BJ (cell line): ENCODE results near the gene CORO2A. TPM values are rescaled to one million over a fixed set of nuclear protein-coding genes. Genes with fewer than 3 reads are reported as not detected.

ENCODE experiments used
- CTCF ChIA-PET: fragments of 350-600 bp; formaldehyde crosslinking; extraction: SDS; loops from one replicate; lab custom pipeline; 2021; ENCODE audit warnings: antibody characterized with exemption, inconsistent platforms; lab: Yijun Ruan, JAX
- POLR2A ChIA-PET: fragments of 300-600 bp; sonication (Branson Sonifier 250); formaldehyde crosslinking; extraction: SDS; loops from one replicate; lab custom pipeline; 2021; ENCODE audit warnings: antibody characterized with exemption; lab: Charles Lee
- DNase-seq: peaks from one replicate; pipeline ENCODE4 v3.0.0-alpha.2; 2011; ENCODE audit warnings: low read depth
- H3K27me3 ChIP-seq: 2 replicates; pipeline ENCODE4 v1.6.0; 2011; ENCODE audit warnings: low read length; ENCODE audit not compliant: control insufficient read depth, insufficient read depth
- H3K36me3 ChIP-seq: 2 replicates; pipeline ENCODE4 v1.5.1; 2011; ENCODE audit warnings: low read length; ENCODE audit not compliant: control insufficient read depth, insufficient read depth
- H3K4me3 ChIP-seq: 2 replicates; pipeline ENCODE4 v1.5.1; 2011; ENCODE audit warnings: low read depth, mild to moderate bottlenecking, control low read depth, low read length
- polyA plus RNA-seq: library from polyadenylated mRNA; depleted of rRNA; stranded (reverse); fragments of >200 nt; gene quantifications from 2 replicates; pipeline ENCODE4 v1.2.3, GENCODE V29; 2011
- TF ChIP-seq, protein P1 (sequence below): IDR thresholded peaks from 2 replicates; pipeline ENCODE4 v1.5.1; 2011; ENCODE audit warnings: low read depth, mild to moderate bottlenecking, control low read depth, inconsistent platforms, low read length, moderate library complexity; ENCODE audit not compliant: insufficient read depth

The CORO2A gene
- polyA plus RNA-seq, 1 experiment: 1.5 TPM

DNA sequence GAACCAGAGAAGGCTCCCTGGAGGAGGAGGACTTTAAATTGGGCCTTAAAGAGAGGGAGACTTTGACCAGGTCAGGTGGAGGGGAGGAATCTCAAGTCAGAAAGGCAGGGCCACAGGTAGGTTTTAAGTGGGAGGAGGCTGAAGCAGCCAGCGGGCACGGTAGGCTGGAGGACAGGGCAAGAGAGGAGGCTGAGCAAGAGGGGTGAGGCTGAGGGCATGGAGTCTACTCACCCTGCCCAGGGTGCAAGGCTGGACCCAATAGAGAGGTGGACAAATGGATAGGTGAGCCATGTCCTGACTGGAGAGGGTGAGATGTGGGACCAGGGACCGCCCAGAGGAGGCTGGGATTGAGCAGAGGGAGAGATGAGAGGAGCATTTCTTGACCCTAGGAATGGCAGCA is 47.8 kb downstream of the CORO2A start:
- H3K36me3 ChIP-seq: no peaks in the 10 kb centered on the region
- no peak overlapping the region for H3K4me3 ChIP-seq
- TF ChIP-seq, protein P1, sequence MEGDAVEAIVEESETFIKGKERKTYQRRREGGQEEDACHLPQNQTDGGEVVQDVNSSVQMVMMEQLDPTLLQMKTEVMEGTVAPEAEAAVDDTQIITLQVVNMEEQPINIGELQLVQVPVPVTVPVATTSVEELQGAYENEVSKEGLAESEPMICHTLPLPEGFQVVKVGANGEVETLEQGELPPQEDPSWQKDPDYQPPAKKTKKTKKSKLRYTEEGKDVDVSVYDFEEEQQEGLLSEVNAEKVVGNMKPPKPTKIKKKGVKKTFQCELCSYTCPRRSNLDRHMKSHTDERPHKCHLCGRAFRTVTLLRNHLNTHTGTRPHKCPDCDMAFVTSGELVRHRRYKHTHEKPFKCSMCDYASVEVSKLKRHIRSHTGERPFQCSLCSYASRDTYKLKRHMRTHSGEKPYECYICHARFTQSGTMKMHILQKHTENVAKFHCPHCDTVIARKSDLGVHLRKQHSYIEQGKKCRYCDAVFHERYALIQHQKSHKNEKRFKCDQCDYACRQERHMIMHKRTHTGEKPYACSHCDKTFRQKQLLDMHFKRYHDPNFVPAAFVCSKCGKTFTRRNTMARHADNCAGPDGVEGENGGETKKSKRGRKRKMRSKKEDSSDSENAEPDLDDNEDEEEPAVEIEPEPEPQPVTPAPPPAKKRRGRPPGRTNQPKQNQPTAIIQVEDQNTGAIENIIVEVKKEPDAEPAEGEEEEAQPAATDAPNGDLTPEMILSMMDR: no peak
- H3K27me3 ChIP-seq: no peaks in the 10 kb centered on the region; the same call in 1 of the 2 replicates
- POLR2A ChIA-PET: no interaction called here
- CTCF ChIA-PET: no interaction called here
- no peak for DNase-seq

DNA sequence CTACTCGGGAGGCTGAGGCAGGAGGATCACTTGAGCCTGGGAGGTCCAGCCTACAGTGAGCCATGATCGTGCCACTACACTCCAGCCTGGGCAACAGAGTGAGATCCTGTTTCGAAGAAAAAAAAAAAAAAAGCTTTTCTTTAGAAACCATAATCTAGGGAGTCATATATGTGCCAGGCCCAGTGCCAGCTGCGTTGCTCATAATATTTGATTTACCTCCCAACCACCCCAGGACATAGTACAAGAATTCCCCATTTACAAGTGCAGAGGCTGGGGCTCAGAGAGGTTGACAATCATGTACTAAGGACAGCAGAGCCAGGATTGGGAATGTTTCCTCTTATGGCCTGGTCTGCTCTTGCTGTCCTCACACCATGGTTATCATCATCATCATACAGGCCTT is 48.4 kb downstream of the CORO2A start:
- no peak overlapping the region for H3K4me3 ChIP-seq
- H3K27me3 ChIP-seq: no peaks in the 10 kb centered on the region; the same call in 1 of the 2 replicates
- TF ChIP-seq, protein P1: no peak
- ChIA-PET POLR2A (no interaction called here), CTCF (no interaction called here)
- no peaks in the 10 kb centered on the region for H3K36me3 ChIP-seq
- DNase-seq: no peak

DNA sequence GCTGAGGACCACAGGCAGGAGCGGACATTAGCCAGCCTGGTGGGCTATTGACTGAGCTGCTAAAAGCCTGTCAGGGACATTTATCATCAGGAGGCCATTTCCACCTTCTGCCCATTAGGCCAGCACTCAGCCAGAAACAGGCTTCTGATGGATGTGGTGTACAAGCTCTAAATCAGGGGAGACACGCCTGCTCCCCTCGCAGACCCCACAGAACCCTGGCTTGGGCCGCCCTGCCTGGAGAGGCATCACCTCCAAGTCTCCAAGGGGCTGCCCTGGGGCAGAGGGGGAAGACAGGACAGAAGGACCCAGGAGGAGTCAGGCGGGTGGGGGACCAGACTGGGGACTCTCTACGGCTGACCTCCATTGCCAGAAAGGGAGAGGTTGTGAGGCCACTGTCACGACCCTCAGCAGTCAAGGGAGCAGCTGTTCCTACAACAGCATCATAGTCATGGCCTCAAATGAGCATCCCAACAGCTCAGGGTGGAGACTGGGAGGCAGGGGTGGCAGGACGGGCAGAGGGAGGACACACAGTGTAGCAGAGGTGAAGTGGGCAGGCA is 49.4 kb downstream of the CORO2A start:
- H3K4me3 ChIP-seq: no peak overlapping the region
- H3K36me3 ChIP-seq: no peaks in the 10 kb centered on the region
- ChIA-PET CTCF (no interaction called here), POLR2A (no interaction called here)
- H3K27me3 ChIP-seq: no peaks in the 10 kb centered on the region; the same call in 1 of the 2 replicates
- DNase-seq: no peak
- TF ChIP-seq, protein P1: no peak

DNA sequence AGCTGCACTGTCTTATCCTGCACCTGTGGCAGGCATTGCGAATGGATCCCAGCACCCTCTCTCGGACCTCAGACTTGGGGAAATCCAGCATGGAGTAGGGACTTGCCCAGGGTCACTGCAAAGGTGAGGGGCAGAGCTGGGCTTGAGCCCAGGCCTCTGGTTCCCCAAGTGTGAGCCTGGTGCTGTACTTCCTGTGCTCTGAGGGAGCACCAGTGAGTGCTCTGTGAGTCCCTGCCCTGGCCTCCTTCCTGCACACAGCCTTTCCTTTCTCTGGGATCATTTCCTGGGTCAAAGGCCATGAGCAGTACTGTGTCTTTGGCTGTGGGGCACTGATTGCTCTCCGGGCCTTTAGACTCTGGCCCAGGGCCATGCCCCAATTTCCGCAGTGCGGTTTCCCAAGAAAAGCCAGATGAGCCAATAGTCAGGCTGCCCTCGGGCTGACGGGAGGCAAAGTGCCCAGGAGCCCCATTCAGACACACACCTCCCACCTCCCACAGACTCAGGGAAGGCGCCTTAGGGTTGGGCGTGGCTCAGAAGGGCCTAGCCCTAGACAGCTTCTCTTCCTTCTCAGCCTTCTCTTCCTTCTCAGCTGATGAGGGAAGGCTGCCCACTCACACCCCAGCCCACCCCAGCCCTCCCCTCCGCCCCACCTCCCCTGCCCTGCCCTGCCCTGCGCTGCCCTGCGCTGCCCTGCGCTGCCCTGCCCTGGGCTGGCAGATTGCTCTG is 50.1 kb downstream of the CORO2A start:
- CTCF ChIA-PET: no interaction called here
- POLR2A ChIA-PET: no interaction called here
- no peak for DNase-seq
- Histone ChIP-seq H3K4me3 (no peak overlapping the region), H3K36me3 (no peaks in the 10 kb centered on the region), H3K27me3 (no peaks in the 10 kb centered on the region; the same call in 1 of the 2 replicates)
- TF ChIP-seq, protein P1: no peak

DNA sequence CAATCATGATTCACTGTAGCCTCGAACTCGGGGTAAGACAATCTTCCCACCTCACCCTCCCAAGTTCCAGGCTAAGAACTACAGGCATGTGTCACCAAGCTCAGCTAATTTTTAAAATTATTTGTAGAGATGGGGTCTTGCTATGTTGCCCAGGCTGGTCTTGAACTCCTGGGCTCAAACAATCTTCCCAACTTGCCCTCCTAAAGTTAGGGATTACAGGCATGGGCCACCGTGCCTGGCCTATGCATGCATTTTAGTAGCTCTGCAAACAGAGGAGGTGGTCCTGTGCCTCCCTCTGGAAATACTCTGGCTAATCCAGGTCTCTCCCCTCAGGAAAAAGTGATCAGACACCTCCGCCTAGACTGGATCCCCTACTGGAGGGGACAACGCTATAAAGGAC is 51.9 kb downstream of the CORO2A start:
- DNase-seq: no peak
- no peaks in the 10 kb centered on the region for H3K36me3 ChIP-seq
- H3K27me3 ChIP-seq: no peaks in the 10 kb centered on the region; the same call in 1 of the 2 replicates
- TF ChIP-seq, protein P1: no peak
- H3K4me3 ChIP-seq: no peak overlapping the region
- ChIA-PET POLR2A (no interaction called here), CTCF (no interaction called here)
